22Rv1 (cell line): Measurements from ENCODE around the gene FHIT.

Source experiments
- ZFX ChIP-seq: fragments of 450-650 bp; IDR thresholded peaks from 2 replicates; pipeline ENCODE4 v1.6.1; 2017; ENCODE audit warnings: antibody characterized with exemption, borderline replicate concordance
- TF ChIP-seq, protein P1 (sequence below): fragments of 450-650 bp; IDR thresholded peaks from 2 replicates; pipeline ENCODE4 v1.5.1; 2017; ENCODE audit warnings: mild to moderate bottlenecking

DNA sequence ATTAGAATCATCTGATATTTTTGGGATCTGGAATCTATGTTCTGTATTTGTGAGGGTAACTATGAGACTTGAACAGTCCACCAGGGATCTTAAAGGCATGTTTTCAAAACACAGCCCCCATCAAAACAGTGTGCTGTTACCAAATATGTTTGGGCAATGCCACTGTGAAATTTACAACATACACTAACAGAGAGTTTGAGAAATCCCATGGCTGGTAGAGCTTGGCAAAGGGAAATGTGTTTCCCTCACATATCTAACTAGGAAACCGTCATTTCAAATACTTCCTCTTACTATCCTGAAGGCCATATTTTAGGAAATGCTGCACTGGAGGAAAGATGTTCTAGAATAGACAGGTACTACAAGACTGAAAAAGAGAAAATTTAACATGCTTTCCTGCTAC lies 607.4 kb downstream of the FHIT start:
- TF ChIP-seq, protein P1, sequence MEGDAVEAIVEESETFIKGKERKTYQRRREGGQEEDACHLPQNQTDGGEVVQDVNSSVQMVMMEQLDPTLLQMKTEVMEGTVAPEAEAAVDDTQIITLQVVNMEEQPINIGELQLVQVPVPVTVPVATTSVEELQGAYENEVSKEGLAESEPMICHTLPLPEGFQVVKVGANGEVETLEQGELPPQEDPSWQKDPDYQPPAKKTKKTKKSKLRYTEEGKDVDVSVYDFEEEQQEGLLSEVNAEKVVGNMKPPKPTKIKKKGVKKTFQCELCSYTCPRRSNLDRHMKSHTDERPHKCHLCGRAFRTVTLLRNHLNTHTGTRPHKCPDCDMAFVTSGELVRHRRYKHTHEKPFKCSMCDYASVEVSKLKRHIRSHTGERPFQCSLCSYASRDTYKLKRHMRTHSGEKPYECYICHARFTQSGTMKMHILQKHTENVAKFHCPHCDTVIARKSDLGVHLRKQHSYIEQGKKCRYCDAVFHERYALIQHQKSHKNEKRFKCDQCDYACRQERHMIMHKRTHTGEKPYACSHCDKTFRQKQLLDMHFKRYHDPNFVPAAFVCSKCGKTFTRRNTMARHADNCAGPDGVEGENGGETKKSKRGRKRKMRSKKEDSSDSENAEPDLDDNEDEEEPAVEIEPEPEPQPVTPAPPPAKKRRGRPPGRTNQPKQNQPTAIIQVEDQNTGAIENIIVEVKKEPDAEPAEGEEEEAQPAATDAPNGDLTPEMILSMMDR: no peak
- TF ChIP-seq ZFX: no peak
